ENCODE results near the gene SRRM5.

The SRRM5 gene, protein sequence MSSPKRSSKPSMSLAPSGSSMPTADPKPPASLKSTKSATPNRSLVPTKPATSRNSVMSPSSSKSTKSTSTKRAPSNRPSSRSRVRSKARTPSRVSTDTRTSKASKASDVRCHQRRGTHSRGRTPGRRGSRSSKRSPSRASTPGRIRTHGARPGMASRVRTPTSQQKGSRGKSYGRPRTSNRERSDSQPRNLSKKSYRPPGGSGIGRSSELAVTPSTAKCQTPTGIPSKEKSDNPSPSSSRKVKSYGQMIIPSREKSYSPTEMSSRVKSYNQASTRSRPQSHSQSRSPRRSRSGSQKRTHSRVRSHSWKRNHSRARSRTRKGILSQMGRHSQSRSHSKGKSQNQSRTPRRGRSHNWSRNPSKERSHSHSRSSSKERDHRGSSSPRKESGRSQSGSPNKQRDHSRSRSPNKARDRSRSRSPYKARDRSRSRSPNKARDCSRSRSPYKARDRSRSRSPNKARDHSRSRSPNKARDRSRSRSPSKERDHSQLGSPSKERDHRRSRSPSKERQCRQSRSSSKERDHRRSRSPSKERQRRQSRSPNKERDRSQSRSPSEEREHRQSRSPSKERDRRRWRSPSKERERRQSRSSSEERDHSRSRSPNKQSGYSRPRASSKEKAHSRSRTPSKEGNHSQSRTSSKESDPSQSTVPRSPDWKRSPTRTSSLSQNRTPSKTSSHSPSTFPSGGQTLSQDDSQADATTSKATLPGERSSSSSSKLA

DNA sequence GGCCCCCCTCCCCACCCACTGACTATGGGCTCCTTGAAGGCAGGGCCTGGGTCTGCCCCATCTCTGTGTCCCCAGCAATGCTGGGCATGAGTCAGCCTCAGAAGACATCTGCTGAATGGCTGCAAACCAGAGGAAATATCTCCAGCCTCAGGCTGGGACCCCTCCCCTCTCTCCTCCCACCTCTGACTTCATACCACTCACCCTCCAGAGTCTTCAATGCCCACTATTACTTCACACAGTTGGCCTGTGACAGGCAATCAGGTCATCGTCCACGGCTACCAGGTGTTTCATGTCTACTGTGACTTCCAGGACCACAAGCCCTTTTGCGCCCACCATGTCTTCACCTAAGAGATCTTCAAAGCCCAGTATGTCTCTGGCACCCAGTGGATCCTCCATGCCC is at the start of gene SRRM5:
Gene SRRM5, plus strand, starts transcription at position 301 of the 400 bp plus-strand sequence. Its CDS starts 34 bp downstream, at position 335.
- Histone ChIP-seq H3K9me3 (ENCODE audit: low read length) (peaks cover 3% of the 10 kb centered on the region), H3K4me3 (ENCODE audit: low read length) (no peak within 1 kb of the TSS), H3K4me1 (ENCODE audit: insufficient read depth, low read length) (no peaks in the 10 kb centered on the region), H3K27me3 (ENCODE audit: insufficient read depth, low read length) (no peaks in the 10 kb centered on the region), H2AFZ (ENCODE audit: low read depth, low read length) (no peak within 1 kb of the TSS), H3K36me3 (ENCODE audit: insufficient read depth, low read length) (peaks cover 66% of the 10 kb centered on the region)

- Histone ChIP-seq H2AFZ (ENCODE audit: low read depth, low read length) (no peak overlapping the region), H3K36me3 (ENCODE audit: insufficient read depth, low read length) (peaks cover 45% of the 10 kb centered on the region), H3K27me3 (ENCODE audit: insufficient read depth, low read length) (no peaks in the 10 kb centered on the region), H3K4me1 (ENCODE audit: insufficient read depth, low read length) (no peaks in the 10 kb centered on the region), H3K4me3 (ENCODE audit: low read length) (no peak overlapping the region), H3K9me3 (ENCODE audit: low read length) (no peaks in the 10 kb centered on the region)
Measured at GRCh38 chr19:43562226-43562697, 49.6 kb upstream of the SRRM5 start.

DNA sequence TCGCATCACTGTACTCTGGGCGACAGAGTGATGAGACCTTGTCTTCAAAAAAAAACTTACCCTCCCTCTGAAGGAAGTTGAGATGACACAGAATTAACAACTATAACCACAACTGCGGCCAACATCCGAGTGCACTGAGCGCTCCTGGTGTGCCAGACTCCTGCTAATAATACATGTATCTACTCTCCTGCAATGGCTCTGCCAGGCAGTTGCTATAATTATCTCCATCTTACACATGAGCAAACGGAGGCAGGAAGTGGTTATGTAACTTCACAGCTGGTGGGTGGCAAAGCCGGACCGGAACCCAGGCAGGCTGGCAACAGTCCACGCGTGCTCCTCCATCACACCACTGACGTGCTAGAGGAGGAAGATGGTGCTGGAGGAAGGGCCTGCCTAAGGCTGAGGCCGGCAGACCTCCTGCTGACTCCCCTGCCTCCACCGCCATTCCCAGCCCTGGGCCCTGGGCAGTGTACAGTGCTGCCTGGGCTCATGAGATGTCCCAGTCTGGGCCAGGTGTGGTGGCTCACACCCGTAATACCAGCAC is 49.1 kb upstream of the SRRM5 start:
- H3K36me3 ChIP-seq (ENCODE audit: insufficient read depth, low read length) = peaks cover 40% of the 10 kb centered on the region
- H3K9me3 ChIP-seq (ENCODE audit: low read length) = no peaks in the 10 kb centered on the region
- H2AFZ ChIP-seq (ENCODE audit: low read depth, low read length) = no peak overlapping the region
- no peaks in the 10 kb centered on the region for H3K27me3 ChIP-seq (ENCODE audit: insufficient read depth, low read length)
- no peak overlapping the region for H3K4me3 ChIP-seq (ENCODE audit: low read length)
- no peaks in the 10 kb centered on the region for H3K4me1 ChIP-seq (ENCODE audit: insufficient read depth, low read length)

DNA sequence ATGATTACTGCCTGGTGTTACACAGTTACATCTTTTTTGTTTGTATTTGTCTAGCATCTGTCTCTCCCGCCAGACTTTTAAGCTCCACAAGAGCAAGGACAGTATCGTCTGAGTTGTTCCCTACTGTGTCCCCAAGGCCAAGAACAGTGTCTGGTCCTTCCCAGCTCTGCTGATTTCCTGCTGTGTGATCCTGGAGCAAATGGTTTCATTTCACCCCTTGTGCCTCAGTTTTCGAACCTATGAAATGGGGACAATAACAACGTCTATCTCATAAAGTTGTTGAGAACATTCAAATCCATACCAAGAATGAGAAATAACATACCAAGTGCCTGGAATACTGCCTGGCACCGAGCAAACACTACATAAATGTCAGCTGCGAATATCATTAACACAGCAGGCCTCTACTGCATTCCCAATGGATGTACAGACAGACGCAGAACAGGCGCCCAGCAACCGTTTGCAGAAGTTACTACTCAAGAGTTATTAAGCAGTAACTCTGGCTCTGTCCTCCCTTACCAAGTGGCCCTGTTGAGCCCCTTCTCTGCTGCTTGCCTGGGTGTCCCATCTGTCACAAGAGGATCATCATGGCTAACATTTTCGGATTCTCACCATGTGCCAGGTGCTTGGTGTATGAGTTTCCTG is 48.0 kb upstream of the SRRM5 start:
- H3K4me1 ChIP-seq (ENCODE audit: insufficient read depth, low read length) = no peaks in the 10 kb centered on the region
- no peak overlapping the region for H2AFZ ChIP-seq (ENCODE audit: low read depth, low read length)
- no peaks in the 10 kb centered on the region for H3K27me3 ChIP-seq (ENCODE audit: insufficient read depth, low read length)
- no peaks in the 10 kb centered on the region for H3K9me3 ChIP-seq (ENCODE audit: low read length)
- peaks cover 35% of the 10 kb centered on the region for H3K36me3 ChIP-seq (ENCODE audit: insufficient read depth, low read length)
- no peak overlapping the region for H3K4me3 ChIP-seq (ENCODE audit: low read length)

- Histone ChIP-seq H3K27me3 (ENCODE audit: insufficient read depth, low read length) (no peaks in the 10 kb centered on the region), H3K36me3 (ENCODE audit: insufficient read depth, low read length) (peaks cover 37% of the 10 kb centered on the region), H3K9me3 (ENCODE audit: low read length) (no peaks in the 10 kb centered on the region), H3K4me1 (ENCODE audit: insufficient read depth, low read length) (no peaks in the 10 kb centered on the region), H2AFZ (ENCODE audit: low read depth, low read length) (no peak overlapping the region), H3K4me3 (ENCODE audit: low read length) (no peak overlapping the region)
Measured at GRCh38 chr19:43564800-43565199, 47.1 kb upstream of the SRRM5 start.

- Histone ChIP-seq H3K4me1 (ENCODE audit: insufficient read depth, low read length) (peaks cover 6% of the 10 kb centered on the region), H3K4me3 (ENCODE audit: low read length) (no peak overlapping the region), H3K36me3 (ENCODE audit: insufficient read depth, low read length) (peaks cover 28% of the 10 kb centered on the region), H3K9me3 (ENCODE audit: low read length) (no peaks in the 10 kb centered on the region), H3K27me3 (ENCODE audit: insufficient read depth, low read length) (no peaks in the 10 kb centered on the region), H2AFZ (ENCODE audit: low read depth, low read length) (no peak overlapping the region)
Measured at GRCh38 chr19:43569657-43570056, 42.2 kb upstream of the SRRM5 start.

- no peaks in the 10 kb centered on the region for H3K9me3 ChIP-seq (ENCODE audit: low read length)
- peaks cover 26% of the 10 kb centered on the region for H3K36me3 ChIP-seq (ENCODE audit: insufficient read depth, low read length)
- no peak overlapping the region for H3K4me3 ChIP-seq (ENCODE audit: low read length)
- no peaks in the 10 kb centered on the region for H3K27me3 ChIP-seq (ENCODE audit: insufficient read depth, low read length)
- H2AFZ ChIP-seq (ENCODE audit: low read depth, low read length) = no peak overlapping the region
- peaks cover 11% of the 10 kb centered on the region for H3K4me1 ChIP-seq (ENCODE audit: insufficient read depth, low read length)
Measured at GRCh38 chr19:43570174-43570791, 41.6 kb upstream of the SRRM5 start.

- no peaks in the 10 kb centered on the region for H3K9me3 ChIP-seq (ENCODE audit: low read length)
- H3K36me3 ChIP-seq (ENCODE audit: insufficient read depth, low read length) = peaks cover 26% of the 10 kb centered on the region
Measured at GRCh38 chr19:43572171-43572588, 39.7 kb upstream of the SRRM5 start.

DNA sequence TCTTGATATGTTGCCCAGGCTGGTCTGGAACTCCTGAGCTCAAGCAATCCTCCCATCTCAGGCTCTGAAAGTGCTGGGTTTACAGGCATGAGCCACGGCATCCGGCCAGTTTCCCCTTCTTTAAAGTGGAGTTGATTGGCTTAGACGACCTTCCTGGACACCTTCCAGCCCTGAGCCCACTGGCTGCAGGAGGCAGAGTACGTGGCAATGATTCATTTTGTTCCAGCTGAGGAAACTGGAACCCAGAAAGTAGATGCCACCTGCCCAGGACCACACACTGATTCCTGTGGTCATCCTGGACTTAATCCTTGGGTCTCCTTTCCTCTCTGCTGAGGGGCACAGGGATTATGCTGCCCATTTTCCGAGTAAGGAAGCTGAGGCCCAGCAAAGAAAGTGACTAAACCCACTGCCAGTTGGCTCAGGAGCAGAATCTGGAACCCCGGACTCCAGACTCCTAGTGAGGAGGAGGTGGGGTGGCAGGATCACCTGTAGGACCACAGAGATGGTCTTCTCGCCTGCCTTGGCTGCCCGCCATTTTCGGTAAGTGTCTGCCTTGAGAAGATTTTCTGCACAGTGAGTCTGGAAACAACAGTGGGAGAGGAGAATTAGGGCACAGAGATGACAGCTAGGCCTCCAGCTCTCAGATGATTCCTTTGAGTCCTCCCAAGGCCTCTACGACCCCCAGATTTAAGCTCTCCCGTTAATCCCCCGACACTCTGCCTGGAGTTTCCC is 37.3 kb upstream of the SRRM5 start:
- peak overlapping the region; percentile 57 for H3K4me3 ChIP-seq (ENCODE audit: low read length)
- H3K36me3 ChIP-seq (ENCODE audit: insufficient read depth, low read length) = peaks cover 24% of the 10 kb centered on the region
- peaks cover 14% of the 10 kb centered on the region for H3K4me1 ChIP-seq (ENCODE audit: insufficient read depth, low read length)
- H2AFZ ChIP-seq (ENCODE audit: low read depth, low read length) = peak overlapping the region; percentile 27
- H3K9me3 ChIP-seq (ENCODE audit: low read length) = no peaks in the 10 kb centered on the region
- H3K27me3 ChIP-seq (ENCODE audit: insufficient read depth, low read length) = no peaks in the 10 kb centered on the region

More at GRCh38 chr19:43572171-43572588, 39.7 kb upstream of the SRRM5 start:
- H3K4me1 ChIP-seq (ENCODE audit: insufficient read depth, low read length) = peaks cover 14% of the 10 kb centered on the region
- no peaks in the 10 kb centered on the region for H3K27me3 ChIP-seq (ENCODE audit: insufficient read depth, low read length)
- no peak overlapping the region for H3K4me3 ChIP-seq (ENCODE audit: low read length)
- no peak overlapping the region for H2AFZ ChIP-seq (ENCODE audit: low read depth, low read length)

- peak within 1 kb of the TSS; percentile 57 for H3K4me3 ChIP-seq (ENCODE audit: low read length)
- H3K9me3 ChIP-seq (ENCODE audit: low read length) = no peaks in the 10 kb centered on the region
- peaks cover 22% of the 10 kb centered on the region for H3K36me3 ChIP-seq (ENCODE audit: insufficient read depth, low read length)
- H3K27me3 ChIP-seq (ENCODE audit: insufficient read depth, low read length) = no peaks in the 10 kb centered on the region
- H3K4me1 ChIP-seq (ENCODE audit: insufficient read depth, low read length) = peaks cover 14% of the 10 kb centered on the region
- H2AFZ ChIP-seq (ENCODE audit: low read depth, low read length) = peak within 1 kb of the TSS; percentile 84
Measured at GRCh38 chr19:43575156-43575950, 36.5 kb upstream of the SRRM5 start, which contains the start of the genes PINLYP and XRCC1. Gene PINLYP (plus strand): TSS chr19:43575801. CDS start chr19:43577192, 1,391 bp downstream. Gene XRCC1 (minus strand): TSS chr19:43575527. CDS start chr19:43575458, 69 bp downstream.
